Measurements from ENCODE around the gene PTPRN2.

Gene PTPRN2

GRCh38 chr7:158031867-158032308, 555.7 kb downstream of the PTPRN2 start:
- DNase-seq = no peak

GRCh38 chr7:158030566-158030965, 557.1 kb downstream of the PTPRN2 start:
- DNase-seq = no peak

- DNase-seq = no peak
Measured at GRCh38 chr7:158030071-158030470, 557.6 kb downstream of the PTPRN2 start.

GRCh38 chr7:158029509-158029908, 558.1 kb downstream of the PTPRN2 start:
- DNase-seq = no peak

GRCh38 chr7:158028971-158029370, 558.7 kb downstream of the PTPRN2 start:
- no peak for DNase-seq

- no peak for DNase-seq
Measured at GRCh38 chr7:158028290-158028941, 559.2 kb downstream of the PTPRN2 start.

- no peak for DNase-seq
Measured at GRCh38 chr7:158027646-158028045, 560.0 kb downstream of the PTPRN2 start.

GRCh38 chr7:158026636-158027265, 560.9 kb downstream of the PTPRN2 start:
- no peak for DNase-seq

- no peak for DNase-seq
Measured at GRCh38 chr7:158025686-158026600, 561.7 kb downstream of the PTPRN2 start.

- DNase-seq = no peak
Measured at GRCh38 chr7:158024881-158025280, 562.7 kb downstream of the PTPRN2 start.

- DNase-seq = no peak
Measured at GRCh38 chr7:158024351-158024715, 563.3 kb downstream of the PTPRN2 start.

GRCh38 chr7:158023681-158024350, 563.8 kb downstream of the PTPRN2 start:
- DNase-seq = no peak

- no peak for DNase-seq
Measured at GRCh38 chr7:158023157-158023556, 564.5 kb downstream of the PTPRN2 start.

GRCh38 chr7:158022601-158023000, 565.0 kb downstream of the PTPRN2 start:
- no peak for DNase-seq

GRCh38 chr7:158021836-158022235, 565.8 kb downstream of the PTPRN2 start:
- no peak for DNase-seq

- no peak for DNase-seq
Measured at GRCh38 chr7:158020706-158021095, 566.9 kb downstream of the PTPRN2 start.

- DNase-seq = no peak
Measured at GRCh38 chr7:158019726-158020705, 567.6 kb downstream of the PTPRN2 start.

GRCh38 chr7:158018971-158019645, 568.5 kb downstream of the PTPRN2 start:
- no peak for DNase-seq

GRCh38 chr7:158018098-158018762, 569.4 kb downstream of the PTPRN2 start:
- DNase-seq = no peak
